PC-3 (cell line): ENCODE data around the gene INSIG1. TPM values are rescaled to one million over a fixed set of nuclear protein-coding genes. Genes with fewer than 3 reads are reported as not detected.

Experiments
- ATAC-seq: fragments of 200-7000 bp; cut with Tn5 transposase; 2 replicates; pipeline ENCODE4 v1.9.1; 2020; ENCODE audit warnings: mild to moderate bottlenecking, moderate library complexity
- BruUV-seq: library from RNA; stranded (reverse); fragments of 400-500 nt; replicated peaks from 2 replicates; lab custom pipeline; 2021; lab: Mats Ljungman, UMichigan
- CTCF ChIA-PET: fragments of 300-600 bp; sonication (Branson Sonifier 250); formaldehyde crosslinking; loops from one replicate; lab custom pipeline; 2022; ENCODE audit warnings: antibody characterized with exemption; lab: Charles Lee
- POLR2A ChIA-PET: fragments of 300-600 bp; sonication (Branson Sonifier 250); formaldehyde crosslinking; loops from one replicate; lab custom pipeline; 2022; ENCODE audit warnings: antibody characterized with exemption; ENCODE audit not compliant: unreplicated experiment; lab: Charles Lee
- DNase-seq: peaks from one replicate; pipeline ENCODE4 v3.0.0-alpha.2; 2015
- H2AFZ ChIP-seq: fragments of 300-600 bp; sonication (generic); 2 replicates; pipeline ENCODE4 v1.6.0; 2016; ENCODE audit warnings: antibody characterized with exemption, low read length
- H3F3A ChIP-seq: fragments of 300-600 bp; sonication (generic); one replicate; pipeline ENCODE4 v1.6.0; 2017; ENCODE audit warnings: antibody characterized with exemption, low read length, control low read depth, mild to moderate bottlenecking; ENCODE audit not compliant: unreplicated experiment
- H3K27ac ChIP-seq: fragments of 300-600 bp; sonication (generic); 2 replicates; pipeline ENCODE4 v1.5.1; 2016; ENCODE audit warnings: mild to moderate bottlenecking, low read length
- H3K27me3 ChIP-seq: fragments of 300-600 bp; sonication (generic); 2 replicates; pipeline ENCODE4 v1.6.1; 2016; ENCODE audit warnings: low read length, mixed read lengths
- H3K36me3 ChIP-seq: fragments of 300-600 bp; sonication (generic); 2 replicates; pipeline ENCODE4 v1.6.1; 2016; ENCODE audit warnings: low read depth, mixed run types, low read length, mixed read lengths
- H3K4me1 ChIP-seq: fragments of 300-600 bp; sonication (generic); 2 replicates; pipeline ENCODE4 v1.5.1; 2016; ENCODE audit warnings: low read length; ENCODE audit not compliant: insufficient read depth
- H3K4me2 ChIP-seq: fragments of 300-600 bp; sonication (generic); 2 replicates; pipeline ENCODE4 v1.6.0; 2016; ENCODE audit warnings: low read length
- H3K4me3 ChIP-seq: fragments of 300-600 bp; sonication (generic); 2 replicates; pipeline ENCODE4 v1.5.1; 2016; ENCODE audit warnings: mild to moderate bottlenecking, low read length, mixed read lengths
- H3K79me2 ChIP-seq: fragments of 300-600 bp; sonication (generic); 2 replicates; pipeline ENCODE4 v1.6.1; 2017; ENCODE audit warnings: low read length, mixed read lengths
- H3K9ac ChIP-seq: fragments of 300-600 bp; sonication (generic); 2 replicates; pipeline ENCODE4 v1.6.0; 2016; ENCODE audit warnings: mild to moderate bottlenecking, low read length
- H3K9me2 ChIP-seq: fragments of 300-600 bp; sonication (generic); replicated peaks from 2 replicates; pipeline ENCODE4 v1.6.1; 2016; ENCODE audit warnings: mixed run types, low read length, mixed read lengths
- H3K9me3 ChIP-seq: fragments of 300-600 bp; sonication (generic); 2 replicates; pipeline ENCODE4 v1.6.1; 2016; ENCODE audit warnings: low read length, mixed read lengths
- H4K20me1 ChIP-seq: fragments of 300-600 bp; sonication (generic); 2 replicates; pipeline ENCODE4 v1.6.1; 2016; ENCODE audit warnings: low read length, mixed read lengths
- CTCF ChIP-seq: fragments of 300-600 bp; sonication (generic); conservative IDR thresholded peaks from 2 replicates; pipeline ENCODE4 v1.5.1; 2017; ENCODE audit warnings: antibody characterized with exemption, low read depth, mild to moderate bottlenecking, low read length
- EZH2 ChIP-seq: fragments of 300-600 bp; sonication (generic); IDR thresholded peaks from one replicate; pipeline ENCODE4 v1.6.1; 2017; ENCODE audit warnings: antibody characterized with exemption, mild to moderate bottlenecking, low read length; ENCODE audit not compliant: unreplicated experiment
- EZH2phosphoT487 ChIP-seq: fragments of 300-600 bp; sonication (generic); IDR thresholded peaks from 2 replicates; pipeline ENCODE4 v1.6.1; 2018; ENCODE audit warnings: mild to moderate bottlenecking, antibody characterized with exemption, low read length, borderline replicate concordance
- intact Hi-C: fragments of 100-400 bp; cut with micrococcal nuclease; formaldehyde crosslinking; loops from 2 replicates; pipeline ENCODE4 v1.9.0; 2023
- total RNA-seq: library from RNA; depleted of rRNA; stranded (reverse); fragments of >200 nt; gene quantifications from 2 replicates; pipeline ENCODE4 v1.2.3, GENCODE V29; 2014

Gene INSIG1
- total RNA-seq, 1 experiment from 2014 or later: 83.3 TPM

DNA sequence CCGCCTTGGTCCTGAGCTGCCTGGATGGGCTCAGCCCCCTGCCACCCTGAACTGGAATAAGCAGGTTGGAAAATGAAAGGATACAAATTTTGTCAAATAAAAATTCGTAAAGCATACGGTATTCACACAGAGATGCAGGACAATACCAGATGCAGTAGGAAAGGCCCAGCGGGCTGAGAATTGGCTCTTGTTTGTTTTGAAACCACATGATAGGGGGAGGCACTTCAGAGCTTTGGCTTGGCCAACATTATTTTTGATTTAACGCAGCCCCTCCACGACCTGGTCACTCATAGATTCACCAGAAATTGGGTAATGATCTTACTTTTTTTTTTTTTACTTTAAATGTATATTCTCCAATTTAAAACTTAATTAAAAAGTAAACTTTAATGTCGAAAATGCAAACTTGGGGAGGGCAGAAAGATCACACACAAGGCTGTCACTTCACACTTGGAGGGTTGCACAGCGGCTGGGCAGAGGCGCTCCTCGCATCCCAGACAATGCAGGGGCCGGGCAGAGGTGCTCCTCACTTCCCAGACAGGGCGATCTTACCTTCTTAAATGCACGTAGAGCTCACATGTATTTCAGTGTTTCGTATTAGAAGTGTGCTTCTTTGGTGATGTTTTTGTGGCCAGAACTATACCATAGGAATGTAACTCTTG lies 17.8 kb upstream of the INSIG1 start:
- BruUV-seq: no TSS peak
- Histone ChIP-seq H3K9me3 (no peaks in the 10 kb centered on the region), H3K79me2 (no peaks in the 10 kb centered on the region), H3K9ac (no peak overlapping the region), H3K27ac (no peak overlapping the region), H3F3A (no peaks in the 10 kb centered on the region), H4K20me1 (no peaks in the 10 kb centered on the region), H3K4me3 (no peak overlapping the region), H3K36me3 (no peaks in the 10 kb centered on the region), H3K4me1 (peaks cover 12% of the 10 kb centered on the region), H3K4me2 (no peak overlapping the region), H3K27me3 (no peaks in the 10 kb centered on the region), H3K9me2 (no peaks in the 10 kb centered on the region), H2AFZ (no peak overlapping the region)
- ATAC-seq: no peak
- ChIA-PET POLR2A (no interaction called here), CTCF (no interaction called here)
- intact Hi-C loops: no loop called here
- TF ChIP-seq EZH2phosphoT487 (no peak), CTCF (no peak), EZH2 (no peak)
- DNase-seq: no peak

GRCh38 chr7:155280446-155281397 lies 17.0 kb upstream of the INSIG1 start:
- no peaks in the 10 kb centered on the region for H3F3A ChIP-seq
- H3K36me3 ChIP-seq: no peaks in the 10 kb centered on the region
- CTCF ChIA-PET: no interaction called here
- POLR2A ChIA-PET: no interaction called here
- H3K9me3 ChIP-seq: no peaks in the 10 kb centered on the region
- no peak for TF ChIP-seq EZH2phosphoT487
- no peaks in the 10 kb centered on the region for H3K79me2 ChIP-seq
- DNase-seq (no peak), ATAC-seq (0 out of 2 replicates have a peak, but pooled peaks have one; percentile 35)
- BruUV-seq: no TSS peak
- H3K4me3 ChIP-seq: no peak overlapping the region
- H3K27ac ChIP-seq: no peak overlapping the region
- no peak overlapping the region for H3K9ac ChIP-seq
- no peak overlapping the region for H2AFZ ChIP-seq
- H3K27me3 ChIP-seq: peaks cover 8% of the 10 kb centered on the region; the same call in 1 of the 2 replicates
- H3K9me2 ChIP-seq: no peaks in the 10 kb centered on the region
- H3K4me1 ChIP-seq: peaks cover 12% of the 10 kb centered on the region
- no peak overlapping the region for H3K4me2 ChIP-seq
- no peaks in the 10 kb centered on the region for H4K20me1 ChIP-seq
- intact Hi-C loops: no loop called here

GRCh38 chr7:155281398-155281969 lies 16.2 kb upstream of the INSIG1 start:
- no peak for DNase-seq
- Histone ChIP-seq H3K9me2 (no peaks in the 10 kb centered on the region), H3K4me3 (no peak overlapping the region), H4K20me1 (no peaks in the 10 kb centered on the region), H3K4me1 (peaks cover 12% of the 10 kb centered on the region), H3K4me2 (no peak overlapping the region), H3K9ac (no peak overlapping the region), H2AFZ (no peak overlapping the region), H3K9me3 (no peaks in the 10 kb centered on the region), H3F3A (no peaks in the 10 kb centered on the region), H3K79me2 (no peaks in the 10 kb centered on the region), H3K27ac (no peak overlapping the region), H3K27me3 (peaks cover 9% of the 10 kb centered on the region; the same call in 1 of the 2 replicates), H3K36me3 (no peaks in the 10 kb centered on the region)
- POLR2A ChIA-PET: interaction anchor here (0.7 kb wide), 1 partner anchor 132 kb away, joined by 3 read pairs; no protein-coding TSS in a partner anchor
- no peak for ATAC-seq
- BruUV-seq: no TSS peak
- intact Hi-C loops: no loop called here
- CTCF ChIA-PET: no interaction called here
- no peak for TF ChIP-seq CTCF
- no peak for TF ChIP-seq EZH2phosphoT487
- TF ChIP-seq EZH2: no peak
